Body of pancreas (tissue), 4 donors: ENCODE measurements around the gene ZNF212. TPM values are rescaled to one million over a fixed set of nuclear protein-coding genes. Genes with fewer than 3 reads are reported as not detected.

Experiments
- ATAC-seq: fragments of 150-250 bp; one replicate; pipeline ENCODE4 v1.9.1; 2016
- DNase-seq, 4 donors: peaks; one replicate each; pipeline ENCODE4 v3.0.0-alpha.2; 2019
- H3K27ac ChIP-seq, 4 donors: fragments of 200-600 bp; sonication (generic); 1 replicate in 3 of 4; 2 replicates in 1 of 4; pipeline versions ENCODE4 v1.5.1 to v1.6.1; 2016 to 2019; ENCODE audit warnings: mild to moderate bottlenecking in 1 of 4, mixed read lengths in 1 of 4, moderate library complexity in 1 of 4
- H3K27me3 ChIP-seq, 2 donors: fragments of 200-600 bp; sonication (generic); one replicate each; pipeline ENCODE4 v1.6.0; 2016; ENCODE audit warnings: mild to moderate bottlenecking in 1 of 2
- H3K36me3 ChIP-seq, 2 donors: fragments of 200-600 bp; sonication (generic); replicated peaks in 1 of 2; 2 replicates each; pipeline ENCODE4 v1.5.1; 2016; ENCODE audit warnings: low read depth in 2 of 2; ENCODE audit not compliant: insufficient read depth in 1 of 2
- H3K4me1 ChIP-seq: fragments of 200-600 bp; sonication (generic); one replicate; pipeline ENCODE4 v1.6.0; 2016
- H3K4me3 ChIP-seq, 2 donors: fragments of 200-600 bp; sonication (generic); 1 replicate in 1 of 2; 2 replicates in 1 of 2; pipeline ENCODE4 v1.5.1; 2016 to 2019
- H3K9me3 ChIP-seq, 3 donors: fragments of 200-600 bp; sonication (generic); 1 replicate in 2 of 3; 2 replicates in 1 of 3; pipeline ENCODE4 v1.5.1; 2016
- POLR2A ChIP-seq, 3 donors: fragments of 450-650 bp; IDR thresholded peaks; one replicate each; pipeline ENCODE4 v1.6.1; 2016; ENCODE audit warnings: antibody characterized with exemption in 3 of 3, mild to moderate bottlenecking in 2 of 3
- WGBS, 2 donors: methylation state at CpG; one replicate each; pipeline ENCODE4 v1.1.5; 2017; 5-methylcytosine and 5-hydroxymethylcytosine counted together
- intact Hi-C: fragments of 100-400 bp; cut with DNase I; formaldehyde crosslinking; loops from one replicate; pipeline ENCODE4 v1.15.1; 2023
- total RNA-seq, 2 donors: library from RNA; depleted of rRNA; stranded (reverse); fragments of >200 nt; gene quantifications; one replicate each; pipeline ENCODE4 v1.1.0, GENCODE V29; 2016
- TF ChIP-seq, protein P1 (sequence below), 7 experiments: fragments of 450-650 bp in 4 of 7; fragments of 200-600 bp in 3 of 7; sonication (generic) in 3 of 7; IDR thresholded peaks; one replicate each; pipeline ENCODE4 v1.5.1; 2016 to 2019; ENCODE audit warnings: antibody characterized with exemption in 7 of 7

ZNF212 gene
- total RNA-seq, 2 donors from 2014 or later: 5.7 to 6.6 TPM

DNA sequence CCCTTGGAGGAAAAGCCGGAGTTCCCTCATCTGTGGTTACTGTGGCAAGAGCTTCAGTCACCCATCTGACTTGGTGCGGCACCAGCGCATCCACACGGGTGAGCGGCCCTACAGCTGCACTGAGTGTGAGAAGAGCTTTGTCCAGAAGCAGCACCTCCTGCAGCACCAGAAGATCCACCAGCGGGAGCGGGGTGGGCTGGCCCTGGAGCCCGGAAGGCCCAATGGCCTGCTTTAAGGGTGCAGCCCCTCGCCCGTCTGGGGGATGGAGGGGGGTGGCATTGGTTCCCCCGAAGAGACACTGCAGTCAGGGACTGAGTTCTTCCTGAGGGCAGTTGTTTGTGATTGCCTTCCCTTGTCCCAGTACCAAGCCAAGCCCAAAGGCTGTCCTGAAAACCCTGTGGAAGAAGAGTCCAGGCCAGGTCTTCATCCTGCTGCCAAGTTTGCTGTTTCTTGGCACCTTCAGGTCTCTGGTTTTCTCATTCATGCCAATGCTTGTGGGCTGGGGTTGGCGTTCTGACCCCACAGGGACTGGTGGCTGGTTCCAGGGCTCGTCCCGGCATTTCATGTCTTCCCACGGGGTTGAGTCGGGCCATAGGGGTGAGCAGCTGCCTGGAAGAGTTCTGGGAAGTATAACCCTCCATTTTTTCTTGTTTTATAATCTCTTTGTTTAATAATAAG, 14.9 kb downstream of the ZNF212 start:
- Histone ChIP-seq H3K4me1 (no peaks in the 10 kb centered on the region), H3K27me3 (no peaks in the 10 kb centered on the region), H3K9me3 (no peaks in the 10 kb centered on the region), H3K4me3 (no peak overlapping the region), H3K36me3 (peaks cover 0 to 28% of the 10 kb centered on the region in 2 donors), H3K27ac (no peak overlapping the region)
- ATAC-seq (no peak), DNase-seq (no peak)
- WGBS, 2 donors: 91 to 95% methylated on average over 5 to 9 of the region's 16 CpGs
- intact Hi-C loops: no loop called here
- TF ChIP-seq POLR2A (IDR thresholded peaks at IDR 0.05): no peak
- TF ChIP-seq, protein P1, sequence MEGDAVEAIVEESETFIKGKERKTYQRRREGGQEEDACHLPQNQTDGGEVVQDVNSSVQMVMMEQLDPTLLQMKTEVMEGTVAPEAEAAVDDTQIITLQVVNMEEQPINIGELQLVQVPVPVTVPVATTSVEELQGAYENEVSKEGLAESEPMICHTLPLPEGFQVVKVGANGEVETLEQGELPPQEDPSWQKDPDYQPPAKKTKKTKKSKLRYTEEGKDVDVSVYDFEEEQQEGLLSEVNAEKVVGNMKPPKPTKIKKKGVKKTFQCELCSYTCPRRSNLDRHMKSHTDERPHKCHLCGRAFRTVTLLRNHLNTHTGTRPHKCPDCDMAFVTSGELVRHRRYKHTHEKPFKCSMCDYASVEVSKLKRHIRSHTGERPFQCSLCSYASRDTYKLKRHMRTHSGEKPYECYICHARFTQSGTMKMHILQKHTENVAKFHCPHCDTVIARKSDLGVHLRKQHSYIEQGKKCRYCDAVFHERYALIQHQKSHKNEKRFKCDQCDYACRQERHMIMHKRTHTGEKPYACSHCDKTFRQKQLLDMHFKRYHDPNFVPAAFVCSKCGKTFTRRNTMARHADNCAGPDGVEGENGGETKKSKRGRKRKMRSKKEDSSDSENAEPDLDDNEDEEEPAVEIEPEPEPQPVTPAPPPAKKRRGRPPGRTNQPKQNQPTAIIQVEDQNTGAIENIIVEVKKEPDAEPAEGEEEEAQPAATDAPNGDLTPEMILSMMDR (IDR thresholded peaks at IDR 0.05): no peak

DNA sequence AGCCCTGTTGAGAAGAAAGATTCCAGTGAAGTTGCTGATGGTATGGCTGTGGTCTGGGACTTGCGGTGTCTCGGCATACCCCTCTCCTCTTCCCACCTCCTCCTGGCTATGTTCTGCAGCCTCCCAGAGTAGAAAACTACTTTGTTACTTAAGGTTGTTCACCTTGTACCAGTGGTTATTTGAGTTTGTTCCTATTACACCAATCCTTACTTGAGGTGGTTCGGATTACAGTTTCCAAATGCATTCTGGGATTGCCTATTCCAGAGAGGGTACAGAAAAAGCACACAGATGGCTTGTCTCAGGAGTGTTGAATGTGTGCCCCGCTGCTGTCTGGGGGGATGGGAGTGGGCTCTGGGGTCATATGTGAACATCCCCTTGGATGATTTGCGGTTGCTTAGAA, 15.7 kb downstream of the ZNF212 start:
- Histone ChIP-seq H3K27ac (no peak overlapping the region), H3K9me3 (no peaks in the 10 kb centered on the region), H3K27me3 (no peaks in the 10 kb centered on the region), H3K4me1 (no peaks in the 10 kb centered on the region), H3K4me3 (no peak overlapping the region), H3K36me3 (peaks cover 0 to 28% of the 10 kb centered on the region in 2 donors)
- intact Hi-C loops: no loop called here
- 92 to 96% methylated on average over 5 of the region's 5 CpGs for WGBS, 2 donors
- TF ChIP-seq POLR2A (IDR thresholded peaks at IDR 0.05): no peak
- TF ChIP-seq, protein P1 (IDR thresholded peaks at IDR 0.05): no peak
- no peak for ATAC-seq
- no peak for DNase-seq

DNA sequence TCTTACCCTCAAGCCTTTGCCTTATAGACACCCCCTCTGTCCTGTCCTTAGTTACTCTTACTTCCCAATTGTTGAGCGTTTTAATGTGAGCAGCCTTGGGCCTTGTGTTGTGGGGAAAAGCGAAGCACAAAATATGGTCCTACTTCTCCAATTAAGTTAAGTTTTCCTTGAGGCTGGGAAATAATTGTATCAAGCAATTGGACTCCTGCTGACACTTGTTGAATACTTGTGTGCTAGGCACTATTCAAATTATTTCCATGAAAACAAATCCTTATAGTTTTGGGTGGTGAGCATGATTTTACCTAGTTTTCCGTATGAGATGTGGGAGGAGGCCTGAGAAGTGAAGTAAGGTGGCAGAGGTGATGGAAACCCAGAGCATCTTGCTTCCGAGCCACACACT, 17.1 kb downstream of the ZNF212 start:
- Histone ChIP-seq H3K4me3 (no peak overlapping the region), H3K27me3 (no peaks in the 10 kb centered on the region), H3K27ac (no peak overlapping the region), H3K9me3 (no peaks in the 10 kb centered on the region), H3K36me3 (peaks cover 0 to 24% of the 10 kb centered on the region in 2 donors), H3K4me1 (peaks cover 8% of the 10 kb centered on the region)
- no peak for ATAC-seq
- intact Hi-C loops: no loop called here
- DNase-seq: no peak
- TF ChIP-seq, protein P1 (IDR thresholded peaks at IDR 0.05): no peak
- TF ChIP-seq POLR2A (IDR thresholded peaks at IDR 0.05): no peak
- WGBS, 2 donors: 84 to 86% methylated on average over 4 of the region's 4 CpGs

DNA sequence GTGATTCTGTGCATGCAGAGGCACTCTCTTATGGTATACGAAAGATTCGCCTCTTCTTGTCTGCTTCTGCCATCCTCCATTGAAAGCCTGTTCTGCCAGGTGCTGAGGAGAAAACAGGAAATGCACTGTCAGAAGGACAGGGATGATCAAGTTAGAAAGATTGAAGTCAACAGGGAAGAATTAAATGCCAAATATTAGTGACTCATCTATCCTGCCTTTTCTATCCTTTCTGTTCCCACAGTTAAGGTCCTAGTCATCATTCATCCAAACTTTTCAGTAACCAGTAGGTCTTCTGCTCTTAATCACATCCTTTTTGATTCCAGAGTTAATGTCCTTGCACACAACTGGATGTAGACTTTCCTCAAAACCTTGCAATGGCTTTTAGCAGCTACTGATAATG, 17.7 kb downstream of the ZNF212 start:
- H3K27ac ChIP-seq: no peak overlapping the region
- TF ChIP-seq, protein P1 (IDR thresholded peaks at IDR 0.05): no peak
- no peak for TF ChIP-seq POLR2A (IDR thresholded peaks at IDR 0.05)
- no peaks in the 10 kb centered on the region for H3K9me3 ChIP-seq
- 88 to 91% methylated on average over 2 of the region's 2 CpGs for WGBS, 2 donors
- DNase-seq: no peak
- intact Hi-C loops: no loop called here
- H3K36me3 ChIP-seq: peaks cover 0 to 21% of the 10 kb centered on the region in 2 donors
- no peaks in the 10 kb centered on the region for H3K27me3 ChIP-seq
- peaks cover 12% of the 10 kb centered on the region for H3K4me1 ChIP-seq
- ATAC-seq: no peak
- H3K4me3 ChIP-seq: no peak overlapping the region

DNA sequence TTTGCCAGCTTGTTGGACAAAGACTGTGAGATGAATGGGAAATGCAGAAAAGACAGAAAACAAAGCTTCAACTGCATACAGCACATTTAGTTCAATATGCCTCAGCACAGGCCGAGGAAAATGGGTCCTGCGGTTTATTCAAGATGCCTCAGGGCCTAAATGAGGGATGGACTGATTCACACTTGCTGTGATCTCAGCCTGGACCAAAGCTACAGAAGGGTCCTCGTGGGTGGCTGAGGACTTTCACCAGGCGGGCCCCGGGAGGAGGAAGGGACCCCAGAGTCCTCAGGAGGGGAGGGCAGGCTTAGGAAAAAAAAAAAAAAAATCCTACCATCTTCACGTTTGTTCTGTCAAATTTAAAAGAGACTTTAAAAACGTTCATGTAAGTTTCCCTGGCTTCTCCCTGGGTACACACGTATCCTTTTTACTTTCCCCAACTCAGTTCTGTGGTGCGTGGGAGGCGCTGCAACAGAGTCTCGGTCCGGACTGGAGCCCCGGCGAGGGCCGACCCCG, 21.9 kb downstream of the ZNF212 start:
- TF ChIP-seq, protein P1 (IDR thresholded peaks at IDR 0.05): no peak
- no peak for TF ChIP-seq POLR2A (IDR thresholded peaks at IDR 0.05)
- Histone ChIP-seq H3K9me3 (no peaks in the 10 kb centered on the region), H3K4me3 (peak overlapping the region in 1 of 2 donors; percentile 22), H3K4me1 (peaks cover 21% of the 10 kb centered on the region), H3K27me3 (no peaks in the 10 kb centered on the region), H3K36me3 (no peaks in the 10 kb centered on the region), H3K27ac (peak overlapping the region; percentile 18 to 88 (median 80))
- intact Hi-C loops: no loop called here
- 4 to 9% methylated on average over 14 to 16 of the region's 16 CpGs for WGBS, 2 donors
- no peak for ATAC-seq
- no peak for DNase-seq
